Endothelial cell of umbilical vein (primary cell): ENCODE results near the gene ZNF530.

Source experiments
- EZH2 ChIP-seq: IDR thresholded peaks from 2 replicates; pipeline ENCODE4 v1.6.1; 2012; ENCODE audit warnings: borderline replicate concordance, low read depth, mild to moderate bottlenecking, moderate library complexity, low read length, inconsistent platforms; ENCODE audit not compliant: severe bottlenecking
- FOS ChIP-seq: IDR thresholded peaks from 2 replicates; pipeline ENCODE4 v1.6.1; 2011; ENCODE audit warnings: mild to moderate bottlenecking, low read length, moderate library complexity, borderline replicate concordance; ENCODE audit not compliant: insufficient read depth
- GATA2 ChIP-seq: IDR thresholded peaks from 2 replicates; pipeline ENCODE4 v1.7.0; 2011; ENCODE audit warnings: low read depth, mild to moderate bottlenecking, moderate library complexity, mixed read lengths, low read length; ENCODE audit not compliant: insufficient read length, insufficient read depth
- MYC ChIP-seq: IDR thresholded peaks from one replicate; pipeline ENCODE4 v1.6.1; 2011; ENCODE audit warnings: mild to moderate bottlenecking, low read depth, low read length
- POLR2A ChIP-seq: IDR thresholded peaks from 2 replicates; pipeline ENCODE4 v1.6.1; 2012; ENCODE audit warnings: low read depth, mild to moderate bottlenecking, control low read depth, low read length
- POLR2AphosphoS5 ChIP-seq: IDR thresholded peaks from 2 replicates; pipeline ENCODE4 v1.6.1; 2012; ENCODE audit warnings: low read depth, mild to moderate bottlenecking, control low read depth, low read length, moderate library complexity; ENCODE audit not compliant: insufficient read depth
- TF ChIP-seq, protein P1 (sequence below), 2 donors: IDR thresholded peaks; 1 replicate in 1 of 2; 2 replicates in 1 of 2; pipeline ENCODE4 v1.5.1; 2011; ENCODE audit warnings: low read length in 2 of 2, mild to moderate bottlenecking in 2 of 2, moderate library complexity in 2 of 2, control low read depth in 1 of 2, inconsistent platforms in 1 of 2, low read depth in 1 of 2; ENCODE audit not compliant: insufficient read depth in 1 of 2; ENCODE audit errors: extremely low read depth in 1 of 2
- TF ChIP-seq, protein P2 (sequence below): IDR thresholded peaks from 2 replicates; pipeline ENCODE4 v1.6.1; 2011; ENCODE audit not compliant: insufficient read depth, insufficient read length

DNA sequence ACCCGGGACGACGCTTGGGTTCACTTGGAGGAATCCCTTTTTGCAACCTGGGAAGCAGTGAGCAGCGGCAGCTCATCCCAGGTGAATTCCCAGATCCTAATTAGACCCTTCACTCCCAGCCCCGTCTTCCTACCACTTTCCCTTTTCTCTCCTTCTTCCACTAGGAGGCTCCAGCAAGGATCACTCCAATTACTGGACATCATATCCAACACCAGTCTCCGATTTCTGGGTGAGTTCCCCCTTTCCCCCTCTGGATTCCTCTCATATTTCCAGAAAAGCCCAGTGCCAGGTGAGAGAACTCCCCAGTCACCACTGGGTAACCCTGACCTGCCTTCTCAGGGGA is 51.9 kb downstream of the ZNF530 start:
- TF ChIP-seq, protein P1, sequence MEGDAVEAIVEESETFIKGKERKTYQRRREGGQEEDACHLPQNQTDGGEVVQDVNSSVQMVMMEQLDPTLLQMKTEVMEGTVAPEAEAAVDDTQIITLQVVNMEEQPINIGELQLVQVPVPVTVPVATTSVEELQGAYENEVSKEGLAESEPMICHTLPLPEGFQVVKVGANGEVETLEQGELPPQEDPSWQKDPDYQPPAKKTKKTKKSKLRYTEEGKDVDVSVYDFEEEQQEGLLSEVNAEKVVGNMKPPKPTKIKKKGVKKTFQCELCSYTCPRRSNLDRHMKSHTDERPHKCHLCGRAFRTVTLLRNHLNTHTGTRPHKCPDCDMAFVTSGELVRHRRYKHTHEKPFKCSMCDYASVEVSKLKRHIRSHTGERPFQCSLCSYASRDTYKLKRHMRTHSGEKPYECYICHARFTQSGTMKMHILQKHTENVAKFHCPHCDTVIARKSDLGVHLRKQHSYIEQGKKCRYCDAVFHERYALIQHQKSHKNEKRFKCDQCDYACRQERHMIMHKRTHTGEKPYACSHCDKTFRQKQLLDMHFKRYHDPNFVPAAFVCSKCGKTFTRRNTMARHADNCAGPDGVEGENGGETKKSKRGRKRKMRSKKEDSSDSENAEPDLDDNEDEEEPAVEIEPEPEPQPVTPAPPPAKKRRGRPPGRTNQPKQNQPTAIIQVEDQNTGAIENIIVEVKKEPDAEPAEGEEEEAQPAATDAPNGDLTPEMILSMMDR (IDR thresholded peaks at IDR 0.05; ENCODE audit: extremely low read depth in 1 of 2, insufficient read depth in 1 of 2, low read depth in 1 of 2, low read length in 2 of 2) = no peak
- TF ChIP-seq POLR2AphosphoS5 (no peak), EZH2 (no peak), POLR2A (no peak), MYC (no peak), FOS (no peak), GATA2 (no peak)
- TF ChIP-seq, protein P2, sequence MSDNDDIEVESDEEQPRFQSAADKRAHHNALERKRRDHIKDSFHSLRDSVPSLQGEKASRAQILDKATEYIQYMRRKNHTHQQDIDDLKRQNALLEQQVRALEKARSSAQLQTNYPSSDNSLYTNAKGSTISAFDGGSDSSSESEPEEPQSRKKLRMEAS = no peak
